NCI-H526 treated with DMSO at 0.1 percent for 48 hours (cell line): Measurements from ENCODE around the gene SIM2.

ENCODE experiments used
- DNase-seq: peaks from one replicate; lab custom pipeline; 2025; lab: John Stamatoyannopoulos, UW

SIM2 gene

DNA sequence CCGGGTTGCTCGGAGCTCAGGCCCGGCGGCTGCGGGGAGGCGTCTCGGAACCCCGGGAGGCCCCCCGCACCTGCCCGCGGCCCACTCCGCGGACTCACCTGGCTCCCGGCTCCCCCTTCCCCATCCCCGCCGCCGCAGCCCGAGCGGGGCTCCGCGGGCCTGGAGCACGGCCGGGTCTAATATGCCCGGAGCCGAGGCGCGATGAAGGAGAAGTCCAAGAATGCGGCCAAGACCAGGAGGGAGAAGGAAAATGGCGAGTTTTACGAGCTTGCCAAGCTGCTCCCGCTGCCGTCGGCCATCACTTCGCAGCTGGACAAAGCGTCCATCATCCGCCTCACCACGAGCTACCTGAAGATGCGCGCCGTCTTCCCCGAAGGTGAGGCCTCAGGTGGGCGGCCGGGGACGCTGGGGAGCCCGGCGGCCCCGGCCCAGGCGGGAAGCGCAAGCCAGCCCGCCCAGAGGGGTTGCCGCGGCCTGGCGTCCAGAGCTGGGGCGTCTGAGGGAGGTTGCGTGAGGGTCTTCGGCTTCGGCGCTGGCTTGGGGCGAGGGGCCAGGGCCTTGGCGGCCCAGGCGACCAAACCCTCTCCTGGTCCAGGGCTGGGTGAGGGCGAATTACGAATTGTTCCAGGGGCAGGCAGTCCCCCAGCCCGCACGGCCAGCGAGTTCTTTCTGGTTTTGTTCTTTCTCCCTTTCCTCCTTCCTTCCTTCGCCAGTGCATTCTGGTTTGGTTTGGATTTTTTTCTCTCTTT, 805 bp downstream of the SIM2 start:
- DNase-seq, result no peak

DNA sequence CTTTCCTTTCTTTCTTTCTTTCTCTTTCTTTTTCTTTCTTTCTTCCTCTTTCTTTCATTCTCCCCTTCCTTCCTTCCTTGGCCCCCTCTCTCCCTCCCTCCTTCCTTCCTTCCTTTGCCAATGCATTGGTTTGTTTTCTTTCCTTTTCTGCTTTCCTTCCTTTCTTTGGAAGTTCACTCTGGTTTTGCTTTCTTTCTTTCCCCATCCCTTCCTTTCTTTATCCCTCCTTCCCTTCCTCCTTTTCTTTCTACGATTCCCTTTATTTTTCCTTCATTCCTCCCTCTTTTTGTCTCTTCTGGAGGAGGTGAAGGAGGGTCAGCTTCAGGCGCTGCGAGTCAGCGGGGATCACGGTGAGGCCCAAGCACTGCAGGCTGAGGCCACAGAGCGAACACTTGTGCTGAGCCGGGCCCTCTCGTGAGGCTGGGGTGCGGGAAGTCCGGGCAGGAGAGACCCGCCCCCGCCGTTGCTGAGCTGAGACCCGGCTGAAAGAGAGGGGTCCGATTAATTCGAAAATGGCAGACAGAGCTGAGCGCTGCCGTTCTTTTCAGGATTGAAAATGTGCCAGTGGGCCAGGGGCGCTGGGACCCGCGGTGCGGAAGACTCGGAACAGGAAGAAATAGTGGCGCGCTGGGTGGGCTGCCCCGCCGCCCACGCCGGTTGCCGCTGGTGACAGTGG, 1.5 kb downstream of the SIM2 start:
- peak; percentile 15 for DNase-seq

DNA sequence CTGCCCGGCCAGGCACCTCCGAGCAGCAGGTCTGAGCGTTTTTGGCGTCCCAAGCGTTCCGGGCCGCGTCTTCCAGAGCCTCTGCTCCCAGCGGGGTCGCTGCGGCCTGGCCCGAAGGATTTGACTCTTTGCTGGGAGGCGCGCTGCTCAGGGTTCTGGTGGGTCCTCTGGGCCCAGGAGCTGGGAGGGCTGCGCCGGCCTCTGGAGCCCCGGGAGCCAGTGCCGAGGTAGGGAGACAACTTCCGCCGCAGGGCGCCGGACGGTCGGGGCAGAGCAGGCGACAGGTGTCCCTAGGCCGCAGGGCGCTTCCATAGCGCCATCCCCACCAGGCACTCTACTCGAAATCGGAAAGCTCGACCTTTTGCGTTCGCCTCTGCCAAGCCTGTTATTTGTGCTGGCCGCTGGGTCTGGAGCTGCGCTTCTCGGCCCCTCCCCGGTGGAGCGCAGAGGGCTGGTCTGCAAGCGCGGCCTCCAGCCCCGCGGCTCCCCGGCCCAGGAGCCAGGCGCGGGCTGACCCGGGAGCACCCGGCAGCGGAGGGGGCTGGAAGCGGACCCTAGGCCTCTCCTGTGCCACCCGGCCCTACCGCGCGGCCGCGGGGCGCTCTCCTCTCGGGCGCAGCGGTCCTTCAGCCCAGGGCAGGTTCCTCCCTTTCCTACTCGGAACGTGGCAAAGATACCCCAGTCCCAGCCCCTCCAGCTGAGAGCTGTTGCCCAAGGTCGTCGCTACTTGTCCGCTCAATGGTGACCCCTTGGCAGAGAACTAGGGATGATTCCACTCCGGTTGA, 2.2 kb downstream of the SIM2 start:
- DNase-seq, result peak; percentile 39

DNA sequence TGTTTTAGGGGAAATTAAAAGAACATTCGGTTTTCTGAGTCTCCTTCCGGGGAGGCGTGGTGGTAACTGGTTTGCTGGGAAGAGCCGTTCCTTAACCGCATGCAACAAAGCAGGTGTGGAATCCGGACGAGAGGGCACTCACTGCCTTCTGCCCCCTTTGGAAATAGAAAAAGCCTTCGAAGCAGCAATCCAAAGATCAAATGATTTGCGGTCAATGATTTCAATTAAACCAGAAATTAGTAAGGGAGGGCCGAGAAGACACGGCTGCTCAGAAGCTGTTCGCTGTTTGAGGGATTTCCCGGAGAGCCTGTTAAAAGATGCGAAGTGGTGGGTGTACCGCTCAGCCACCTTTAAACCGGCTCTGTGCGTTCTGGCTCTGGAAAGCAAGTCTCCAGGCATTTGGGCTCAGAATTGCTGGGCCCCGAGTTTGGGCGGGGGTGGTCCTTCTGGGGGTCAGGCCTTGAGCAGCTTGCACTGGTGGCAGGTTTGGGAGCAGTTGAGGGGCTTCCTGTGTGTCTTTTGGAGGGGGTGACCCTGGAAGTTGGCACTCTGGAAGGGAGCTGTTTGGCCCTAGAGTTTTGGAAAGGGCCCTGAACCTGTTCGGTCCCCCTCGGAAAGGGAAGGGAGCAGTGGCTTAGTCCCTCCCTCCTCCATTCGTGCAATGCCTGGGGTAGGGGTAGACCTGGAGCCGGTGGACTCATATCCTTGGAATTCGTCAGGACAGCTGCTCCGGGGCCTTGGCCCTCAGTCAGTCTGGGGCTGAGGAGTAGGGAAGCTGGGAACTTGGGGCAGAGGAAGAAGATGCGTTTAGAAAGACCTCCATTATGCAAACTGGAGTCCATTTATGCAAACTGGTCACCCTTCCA, 3.1 kb downstream of the SIM2 start:
- peak; percentile 54 for DNase-seq

DNA sequence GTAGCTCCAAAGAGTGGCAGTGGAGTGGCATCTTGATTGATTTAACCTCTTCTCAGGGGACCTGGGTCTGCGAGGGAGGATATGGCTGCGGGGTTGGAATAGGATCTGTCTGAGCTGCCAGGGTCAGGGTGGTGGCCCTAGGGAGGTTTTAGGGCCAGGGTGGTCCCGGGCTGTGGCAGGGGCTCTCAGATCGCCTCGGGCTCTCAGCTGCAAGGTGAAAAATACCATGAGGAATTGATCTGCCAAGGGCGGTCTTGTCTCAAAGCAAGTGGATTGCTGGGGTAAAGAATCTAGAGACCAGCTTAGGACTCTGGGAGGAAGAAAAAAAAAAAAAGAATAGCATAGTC, 3.7 kb downstream of the SIM2 start:
- DNase-seq, result no peak

DNA sequence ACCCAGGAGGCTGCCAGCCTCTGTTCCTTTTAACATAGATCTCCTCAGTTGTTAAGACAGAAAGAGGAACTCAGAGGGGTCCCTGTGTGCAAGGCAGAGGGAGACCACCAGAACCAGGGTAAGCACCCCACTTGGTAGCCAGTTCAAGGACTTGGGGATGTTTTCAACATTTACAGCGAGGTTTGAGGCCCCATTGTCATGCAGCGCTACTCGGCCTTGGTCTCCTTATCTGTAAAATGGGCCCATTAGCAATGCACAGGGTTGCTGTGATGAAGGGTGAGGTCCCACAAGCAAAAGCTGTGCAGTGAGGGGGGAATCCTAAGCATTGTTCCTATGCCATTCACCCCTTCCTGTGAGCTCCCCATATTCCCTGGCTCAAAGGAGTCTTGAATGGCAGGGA, 4.2 kb downstream of the SIM2 start:
- DNase-seq, result no peak

DNA sequence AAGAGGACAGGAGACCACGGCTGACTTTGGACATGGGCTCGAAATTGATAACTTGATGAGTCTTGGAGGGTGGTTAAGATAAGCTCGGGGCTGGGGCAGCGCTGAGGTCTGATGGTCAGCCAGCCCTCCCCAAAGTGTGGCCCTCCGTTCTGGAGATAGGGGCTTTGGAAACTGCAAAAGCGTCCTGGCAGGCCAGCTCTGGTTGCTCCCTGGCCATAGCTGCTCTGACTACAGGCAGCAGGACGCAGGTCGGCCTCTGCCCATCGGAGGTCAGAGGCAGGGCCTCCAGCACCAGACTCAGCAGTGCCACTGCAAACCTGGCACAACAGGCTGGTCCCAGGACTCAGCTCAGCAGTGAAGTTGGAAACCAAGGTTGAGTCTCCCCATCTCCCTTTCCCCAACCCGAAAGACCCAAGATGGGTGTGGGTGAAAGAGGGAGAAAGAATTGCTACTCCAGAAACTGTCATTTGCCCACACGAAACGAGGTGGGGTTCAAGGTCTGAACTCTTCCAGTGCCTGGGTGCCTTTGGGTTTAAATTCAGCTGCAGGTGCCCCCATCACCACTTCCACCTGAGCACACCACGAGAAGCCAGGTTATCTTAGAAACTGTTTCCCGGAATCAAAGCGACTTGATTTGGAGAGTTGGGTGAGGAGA, 4.8 kb downstream of the SIM2 start:
- DNase-seq, result no peak

DNA sequence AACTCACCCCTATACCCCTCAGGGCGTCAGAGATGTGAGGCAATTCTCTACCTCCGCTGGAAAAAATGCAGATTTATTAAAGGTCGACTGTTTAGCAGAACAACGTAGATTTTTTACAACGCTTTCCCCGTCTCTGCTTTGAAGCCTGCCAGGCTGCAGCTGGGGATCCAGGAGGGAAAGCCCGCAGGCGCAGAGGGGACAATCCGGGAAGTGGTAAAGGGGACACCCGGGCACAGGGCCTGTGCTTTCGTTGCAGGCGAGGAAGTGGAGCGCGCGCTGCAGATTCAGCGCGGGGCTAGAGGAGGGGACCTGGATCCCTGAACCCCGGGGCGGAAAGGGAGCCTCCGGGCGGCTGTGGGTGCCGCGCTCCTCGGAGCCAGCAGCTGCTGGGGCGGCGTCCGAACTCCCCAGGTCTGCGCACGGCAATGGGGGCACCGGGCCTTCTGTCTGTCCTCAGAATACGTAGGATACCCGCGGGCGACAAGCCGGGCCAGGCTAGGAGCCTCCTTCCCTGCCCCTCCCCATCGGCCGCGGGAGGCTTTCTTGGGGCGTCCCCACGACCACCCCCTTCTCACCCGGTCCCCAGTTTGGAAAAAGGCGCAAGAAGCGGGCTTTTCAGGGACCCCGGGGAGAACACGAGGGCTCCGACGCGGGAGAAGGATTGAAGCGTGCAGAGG, 5.5 kb downstream of the SIM2 start:
- no peak for DNase-seq

DNA sequence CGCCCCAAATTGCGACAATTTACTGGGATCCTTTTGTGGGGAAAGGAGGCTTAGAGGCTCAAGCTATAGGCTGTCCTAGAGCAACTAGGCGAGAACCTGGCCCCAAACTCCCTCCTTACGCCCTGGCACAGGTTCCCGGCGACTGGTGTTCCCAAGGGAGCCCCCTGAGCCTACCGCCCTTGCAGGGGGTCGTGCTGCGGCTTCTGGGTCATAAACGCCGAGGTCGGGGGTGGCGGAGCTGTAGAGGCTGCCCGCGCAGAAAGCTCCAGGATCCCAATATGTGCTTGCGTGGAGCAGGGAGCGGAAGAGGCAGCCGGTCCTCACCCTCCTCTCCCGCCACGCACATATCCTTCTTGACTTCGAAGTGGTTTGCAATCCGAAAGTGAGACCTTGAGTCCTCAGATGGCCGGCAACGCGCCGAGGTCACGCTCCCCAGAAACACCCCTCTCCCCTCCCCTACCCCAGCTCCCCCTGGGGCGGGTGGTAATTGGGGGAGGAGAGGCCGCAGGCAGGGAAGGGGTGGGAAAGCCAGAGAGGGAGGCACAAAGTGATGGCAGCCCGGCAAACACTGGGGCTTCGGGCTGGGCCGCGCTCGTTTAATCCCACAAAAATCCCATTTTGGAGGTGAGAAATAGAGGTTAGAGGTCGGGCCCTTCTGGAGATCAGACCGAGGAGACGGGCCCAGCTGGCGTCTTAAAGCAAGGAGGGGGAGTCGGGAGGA, 6.2 kb downstream of the SIM2 start:
- no peak for DNase-seq

DNA sequence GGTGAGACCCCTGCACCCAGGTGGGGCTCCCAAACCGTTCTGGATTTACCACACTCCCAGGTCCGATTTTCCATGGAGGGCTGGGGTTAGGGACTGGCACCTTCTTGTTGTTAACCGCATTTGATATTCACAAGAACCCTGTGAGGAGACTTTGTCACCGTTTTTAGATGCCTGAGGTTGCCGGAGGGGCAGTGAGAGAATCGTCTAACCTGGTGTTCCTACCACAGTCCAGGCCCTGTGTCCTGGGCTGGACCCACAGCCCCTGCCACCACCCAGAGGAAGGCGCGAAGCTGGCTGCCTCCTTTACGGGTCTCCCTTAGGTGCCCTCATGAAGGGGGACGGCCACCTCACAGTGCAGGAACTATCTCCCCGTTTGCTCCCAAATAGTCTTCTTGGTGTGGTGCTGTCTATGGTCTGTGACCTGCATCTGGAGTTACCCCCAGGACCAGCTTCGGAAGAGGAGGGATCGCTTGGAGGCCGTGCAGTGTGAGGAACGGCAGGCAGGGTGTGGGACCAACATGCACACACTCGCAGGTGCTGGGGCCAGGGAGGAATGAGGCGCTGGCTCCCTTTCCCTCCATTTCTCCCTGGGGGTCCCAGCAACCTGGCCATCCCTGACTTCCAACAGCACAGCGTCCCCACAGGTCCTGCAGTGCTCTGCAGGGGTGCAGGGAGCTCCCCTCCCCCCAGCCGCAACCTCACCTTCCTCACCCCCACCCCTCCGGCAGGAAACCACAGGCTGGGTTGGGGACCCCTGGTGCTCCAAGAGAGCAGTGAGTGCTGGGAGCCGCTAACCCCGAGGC, 7.0 kb downstream of the SIM2 start:
- DNase-seq, result no peak

DNA sequence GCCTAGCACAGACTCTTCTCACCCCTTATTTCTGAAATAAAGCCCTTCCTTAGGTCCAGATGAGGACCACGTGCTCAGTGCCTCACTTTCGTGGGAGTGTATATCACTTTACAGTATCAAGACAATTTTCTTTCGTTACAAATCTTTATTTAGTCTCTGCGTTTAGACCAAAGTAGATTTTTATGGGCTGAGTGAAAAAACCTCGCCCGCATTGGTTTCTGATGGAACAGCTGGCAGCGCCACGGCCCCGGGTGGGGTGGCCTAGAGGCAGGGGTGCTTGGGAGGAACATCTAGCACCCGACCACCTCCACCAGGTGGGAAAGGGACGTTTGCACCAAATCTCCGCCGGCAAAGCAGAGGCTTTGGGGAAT, 7.6 kb downstream of the SIM2 start:
- DNase-seq, result no peak

DNA sequence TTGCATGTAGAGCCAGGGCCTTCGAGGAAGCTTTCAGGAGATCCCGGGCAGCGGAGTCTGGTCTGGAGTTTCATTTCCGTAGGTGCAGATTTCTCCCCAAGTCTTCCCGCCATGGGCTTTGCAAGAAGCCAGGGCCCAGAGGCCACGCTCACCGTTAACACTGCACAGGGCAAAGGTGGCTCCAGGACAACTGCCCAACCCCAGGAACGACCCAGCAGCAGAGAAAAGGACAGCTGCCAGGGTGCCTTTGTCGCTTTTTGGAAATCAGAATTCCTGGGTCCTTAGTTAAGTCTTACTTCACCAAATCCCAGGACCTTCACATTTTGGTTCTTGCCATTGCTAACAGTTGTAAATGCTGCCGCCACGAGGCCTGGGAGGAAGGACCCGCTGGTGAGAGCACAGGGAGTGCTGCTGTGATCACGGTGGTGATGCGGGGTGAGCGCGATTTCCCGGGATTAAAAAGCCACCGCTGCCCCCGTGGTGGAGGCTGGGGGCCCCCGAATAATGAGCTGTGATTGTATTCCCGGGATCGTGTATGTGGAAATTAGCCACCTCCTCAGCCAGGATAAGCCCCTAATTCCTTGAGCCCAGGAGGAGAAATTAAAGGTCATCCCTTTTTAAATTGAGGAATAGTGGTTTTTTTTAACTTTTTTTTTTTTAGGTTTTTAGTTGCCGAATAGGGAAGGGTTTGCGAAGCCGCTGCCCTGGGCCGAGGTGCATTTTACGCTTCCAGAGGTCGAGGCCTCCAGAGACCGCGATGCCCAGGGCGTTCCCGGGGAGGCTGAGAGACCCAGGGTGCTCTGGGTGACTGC, 8.2 kb downstream of the SIM2 start:
- DNase-seq, result no peak

DNA sequence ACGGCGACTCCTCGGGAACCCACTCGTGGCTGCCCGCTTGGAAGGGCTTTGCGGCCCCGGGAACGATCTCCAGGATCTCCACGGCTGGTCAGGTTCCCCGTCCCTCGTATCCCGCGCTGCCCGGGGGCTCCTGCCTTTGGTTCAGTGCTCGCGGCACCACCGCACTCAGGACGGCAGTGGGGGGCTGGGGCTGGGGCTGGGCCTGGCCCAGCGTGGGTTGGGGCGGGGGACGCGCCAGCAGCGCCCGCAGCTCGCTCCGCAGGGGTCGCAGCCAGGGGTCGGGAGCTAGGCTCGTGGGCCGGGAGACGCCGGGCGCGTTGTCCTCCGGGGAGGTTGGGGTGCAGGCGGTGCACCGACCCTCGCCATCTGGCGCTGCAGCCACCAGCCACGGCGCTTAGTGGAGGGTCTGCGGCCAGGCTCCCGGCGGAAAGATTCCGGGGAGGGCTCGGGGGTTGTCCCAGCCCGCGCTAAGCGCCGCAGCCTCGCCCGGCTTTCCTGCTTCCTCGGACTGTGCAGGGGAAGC, 8.9 kb downstream of the SIM2 start:
- DNase-seq, result no peak

DNA sequence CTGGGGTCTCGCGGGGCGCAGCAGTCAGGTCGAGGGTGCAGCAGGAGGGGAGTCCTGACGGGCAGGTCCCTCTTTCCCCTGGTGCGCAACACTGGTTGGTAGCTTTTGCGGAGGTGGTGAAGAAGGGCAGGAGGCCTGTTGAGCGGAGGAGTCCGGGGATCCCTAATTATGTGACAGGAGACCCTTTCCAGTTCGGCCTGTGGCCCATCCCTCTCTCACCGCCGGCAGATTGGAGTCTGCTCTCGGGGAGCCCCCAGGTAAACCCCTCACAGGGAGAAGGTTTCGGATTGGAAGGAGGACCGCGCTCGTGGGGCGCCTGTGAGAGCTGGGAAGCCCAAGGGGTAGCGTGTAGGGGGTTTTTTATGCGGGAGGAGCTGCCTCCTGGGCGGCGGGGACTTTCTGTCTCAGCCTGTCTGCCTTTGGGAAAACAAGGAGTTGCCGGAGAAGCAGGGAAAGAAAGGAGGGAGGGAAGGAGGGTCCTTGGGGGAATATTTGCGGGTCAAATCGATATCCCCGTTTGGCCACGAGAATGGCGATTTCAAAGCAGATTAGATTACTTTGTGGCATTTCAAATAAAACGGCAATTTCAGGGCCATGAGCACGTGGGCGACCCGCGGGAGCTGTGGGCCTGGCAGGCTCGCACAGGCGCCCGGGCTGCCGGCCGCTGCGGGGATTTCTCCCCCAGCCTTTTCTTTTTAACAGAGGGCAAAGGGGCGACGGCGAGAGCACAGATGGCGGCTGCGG, 9.5 kb downstream of the SIM2 start:
- no peak for DNase-seq

DNA sequence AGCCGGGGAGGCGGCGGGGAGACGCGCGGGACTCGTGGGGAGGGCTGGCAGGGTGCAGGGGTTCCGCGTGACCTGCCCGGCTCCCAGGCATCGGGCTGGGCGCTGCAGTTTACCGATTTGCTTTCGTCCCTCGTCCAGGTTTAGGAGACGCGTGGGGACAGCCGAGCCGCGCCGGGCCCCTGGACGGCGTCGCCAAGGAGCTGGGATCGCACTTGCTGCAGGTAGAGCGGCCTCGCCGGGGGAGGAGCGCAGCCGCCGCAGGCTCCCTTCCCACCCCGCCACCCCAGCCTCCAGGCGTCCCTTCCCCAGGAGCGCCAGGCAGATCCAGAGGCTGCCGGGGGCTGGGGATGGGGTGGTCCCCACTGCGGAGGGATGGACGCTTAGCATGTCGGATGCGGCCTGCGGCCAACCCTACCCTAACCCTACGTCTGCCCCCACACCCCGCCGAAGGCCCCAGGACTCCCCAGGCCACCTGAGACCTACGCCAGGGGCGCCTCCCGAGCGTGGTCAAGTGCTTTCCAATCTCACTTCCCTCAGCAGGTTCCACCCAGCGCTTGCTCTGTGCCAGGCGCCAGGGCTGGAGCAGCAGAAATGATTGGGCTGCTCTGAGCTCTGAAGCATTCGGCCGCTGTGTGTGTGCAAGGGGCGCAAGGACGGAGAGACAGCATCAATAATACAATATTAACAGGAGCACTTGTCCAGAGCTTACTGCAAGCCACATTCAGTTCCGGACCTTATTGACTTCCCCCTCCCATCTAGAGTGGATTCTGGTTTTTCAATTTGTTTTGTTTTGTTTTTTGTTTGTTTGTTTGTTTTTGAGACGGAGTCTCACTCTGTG, 10.3 kb downstream of the SIM2 start:
- no peak for DNase-seq

DNA sequence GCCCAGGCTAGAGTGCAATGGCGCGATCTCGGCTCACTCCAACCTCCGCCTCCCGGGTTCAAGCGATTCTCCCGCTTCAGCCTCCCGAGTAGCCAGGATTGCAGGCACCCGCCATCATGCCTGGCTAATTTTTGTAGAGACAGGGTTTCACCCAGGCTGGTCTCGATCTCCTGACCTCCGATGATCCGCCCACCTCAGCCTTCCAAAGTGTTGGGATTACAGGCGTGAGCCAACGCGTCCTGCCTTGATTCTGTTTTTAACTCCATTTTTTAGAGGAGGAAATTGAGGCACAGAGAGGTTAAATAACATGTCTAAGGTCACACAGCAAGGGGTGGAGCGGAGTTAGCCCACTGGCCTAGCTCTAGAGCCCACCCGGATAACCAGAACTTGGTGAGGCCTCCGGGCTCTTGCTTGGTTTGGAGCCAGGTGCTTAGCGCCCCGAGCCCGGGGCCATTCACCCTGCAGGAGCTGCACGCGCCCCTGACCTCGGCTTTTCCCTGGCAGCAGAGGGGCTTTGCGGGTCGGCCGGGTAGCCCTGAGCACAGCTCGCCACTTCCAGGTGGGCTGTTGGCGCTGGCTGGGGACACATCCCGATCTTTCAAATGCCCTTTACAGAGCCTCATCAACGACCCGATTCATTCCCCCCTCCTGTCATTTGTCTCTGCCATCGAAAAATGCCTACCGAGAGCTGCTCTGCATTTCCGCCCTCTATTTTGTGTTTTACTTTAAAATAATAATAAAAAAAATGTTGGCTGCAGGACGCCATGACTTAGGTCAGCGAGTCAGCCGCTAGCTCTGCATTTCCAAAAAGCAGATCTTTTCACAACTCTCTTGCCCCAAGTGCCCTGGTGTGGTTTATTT, 11.2 kb downstream of the SIM2 start:
- no peak for DNase-seq
